Vagina (tissue), 2 donors: ENCODE data around the gene DNAAF9. TPM values are rescaled to one million over a fixed set of nuclear protein-coding genes. Genes with fewer than 3 reads are reported as not detected.

Experiments used
- DNase-seq, 2 donors: peaks; one replicate each; pipeline ENCODE4 v3.0.0-alpha.2; 2017; ENCODE audit errors: extremely low spot score in 2 of 2
- H3K27ac ChIP-seq: fragments of 200-600 bp; sonication (generic); one replicate; pipeline ENCODE4 v1.5.1; 2019
- H3K27me3 ChIP-seq: fragments of 200-600 bp; sonication (generic); one replicate; pipeline ENCODE4 v1.5.1; 2019
- H3K36me3 ChIP-seq, 2 donors: fragments of 200-600 bp; sonication (generic); one replicate each; pipeline ENCODE4 v1.5.1; 2017 to 2019
- H3K4me1 ChIP-seq: fragments of 200-600 bp; sonication (generic); one replicate; pipeline ENCODE4 v1.5.1; 2019
- H3K4me3 ChIP-seq, 2 donors: fragments of 200-600 bp; sonication (generic); 1 replicate in 1 of 2; 2 replicates in 1 of 2; pipeline ENCODE4 v1.5.1; 2016 to 2019
- H3K9me3 ChIP-seq: fragments of 200-600 bp; sonication (generic); one replicate; pipeline ENCODE4 v1.5.1; 2019
- CTCF ChIP-seq, 3 experiments: fragments of 450-650 bp in 2 of 3; fragments of 200-600 bp in 1 of 3; sonication (generic) in 1 of 3; IDR thresholded peaks; one replicate each; pipeline ENCODE4 v1.5.1; 2017 to 2019; ENCODE audit warnings: antibody characterized with exemption in 3 of 3, mild to moderate bottlenecking in 2 of 3, moderate library complexity in 2 of 3
- POLR2A ChIP-seq, 2 donors: fragments of 450-650 bp; IDR thresholded peaks; one replicate each; pipeline ENCODE4 v1.6.1; 2017; ENCODE audit warnings: antibody characterized with exemption in 2 of 2, mild to moderate bottlenecking in 2 of 2, moderate library complexity in 2 of 2
- POLR2AphosphoS5 ChIP-seq, 2 donors: sonication (generic); formaldehyde crosslinking; IDR thresholded peaks; one replicate each; pipeline ENCODE4 v1.9.0; 2017; ENCODE audit warnings: antibody characterized with exemption in 2 of 2, mild to moderate bottlenecking in 2 of 2, low read depth in 1 of 2; ENCODE audit not compliant: insufficient read depth in 1 of 2
- intact Hi-C: fragments of 100-400 bp; cut with DNase I; formaldehyde crosslinking; loops from one replicate; pipeline ENCODE4 v1.15.1; 2023
- total RNA-seq: library from RNA; depleted of rRNA; stranded (reverse); fragments of >200 nt; gene quantifications from one replicate; pipeline ENCODE4 v1.2.3, GENCODE V29; 2016

Gene DNAAF9
- total RNA-seq, 1 donor from 2014 or later = 18.4 TPM

- Histone ChIP-seq H3K9me3 (no peaks in the 10 kb centered on the region), H3K27me3 (no peaks in the 10 kb centered on the region), H3K4me1 (no peaks in the 10 kb centered on the region), H3K27ac (no peak overlapping the region), H3K4me3 (no peak overlapping the region), H3K36me3 (peaks cover under 1 to 35% of the 10 kb centered on the region in 2 donors)
- intact Hi-C loops = no loop called here
- TF ChIP-seq CTCF (IDR thresholded peaks at IDR 0.05) (no peak), POLR2A (IDR thresholded peaks at IDR 0.05) (no peak), POLR2AphosphoS5 (IDR thresholded peaks at IDR 0.05; ENCODE audit: insufficient read depth in 1 of 2, low read depth in 1 of 2) (no peak)
- DNase-seq = no peak
These were observed 29.3 kb downstream of the DNAAF9 start for GRCh38 chr20:3378138-3378537.

GRCh38 chr20:3377644-3378043, 29.8 kb downstream of the DNAAF9 start:
- H3K36me3 ChIP-seq = peaks cover 3 to 40% of the 10 kb centered on the region in 2 donors
- TF ChIP-seq CTCF (IDR thresholded peaks at IDR 0.05) (no peak), POLR2A (IDR thresholded peaks at IDR 0.05) (no peak), POLR2AphosphoS5 (IDR thresholded peaks at IDR 0.05; ENCODE audit: insufficient read depth in 1 of 2, low read depth in 1 of 2) (no peak)
- DNase-seq = no peak
- no peak overlapping the region for H3K4me3 ChIP-seq
- no peaks in the 10 kb centered on the region for H3K9me3 ChIP-seq
- H3K4me1 ChIP-seq = no peaks in the 10 kb centered on the region
- no peak overlapping the region for H3K27ac ChIP-seq
- intact Hi-C loops = no loop called here
- H3K27me3 ChIP-seq = no peaks in the 10 kb centered on the region

- no peak for DNase-seq
- Histone ChIP-seq H3K4me1 (no peaks in the 10 kb centered on the region), H3K36me3 (peaks cover 3 to 40% of the 10 kb centered on the region in 2 donors), H3K27me3 (no peaks in the 10 kb centered on the region), H3K9me3 (no peaks in the 10 kb centered on the region), H3K27ac (no peak overlapping the region), H3K4me3 (no peak overlapping the region)
- TF ChIP-seq POLR2A (IDR thresholded peaks at IDR 0.05) (no peak), CTCF (IDR thresholded peaks at IDR 0.05) (no peak), POLR2AphosphoS5 (IDR thresholded peaks at IDR 0.05; ENCODE audit: insufficient read depth in 1 of 2, low read depth in 1 of 2) (no peak)
- intact Hi-C loops = no loop called here
These were observed 33.2 kb downstream of the DNAAF9 start for GRCh38 chr20:3374296-3374695.

GRCh38 chr20:3371754-3372153, 35.7 kb downstream of the DNAAF9 start:
- H3K4me1 ChIP-seq = no peaks in the 10 kb centered on the region
- no peak overlapping the region for H3K27ac ChIP-seq
- no peak overlapping the region for H3K4me3 ChIP-seq
- H3K36me3 ChIP-seq = peaks cover 3 to 46% of the 10 kb centered on the region in 2 donors
- intact Hi-C loops = no loop called here
- H3K27me3 ChIP-seq = no peaks in the 10 kb centered on the region
- no peaks in the 10 kb centered on the region for H3K9me3 ChIP-seq
- DNase-seq = no peak
- TF ChIP-seq POLR2A (IDR thresholded peaks at IDR 0.05) (no peak), CTCF (IDR thresholded peaks at IDR 0.05) (no peak), POLR2AphosphoS5 (IDR thresholded peaks at IDR 0.05; ENCODE audit: insufficient read depth in 1 of 2, low read depth in 1 of 2) (no peak)

GRCh38 chr20:3367089-3367488, 40.4 kb downstream of the DNAAF9 start:
- Histone ChIP-seq H3K36me3 (peaks cover 0 to 20% of the 10 kb centered on the region in 2 donors), H3K4me1 (no peaks in the 10 kb centered on the region), H3K27ac (no peak overlapping the region), H3K9me3 (no peaks in the 10 kb centered on the region), H3K4me3 (no peak overlapping the region), H3K27me3 (no peaks in the 10 kb centered on the region)
- no peak for DNase-seq
- no peak for TF ChIP-seq POLR2A (IDR thresholded peaks at IDR 0.05)
- TF ChIP-seq POLR2AphosphoS5 (IDR thresholded peaks at IDR 0.05; ENCODE audit: insufficient read depth in 1 of 2, low read depth in 1 of 2) = no peak
- TF ChIP-seq CTCF (IDR thresholded peaks at IDR 0.05) = no peak
- intact Hi-C loops = no loop called here
